PC-3 (cell line): ENCODE measurements around the gene CFAP58.

Source experiments
- EZH2 ChIP-seq: fragments of 300-600 bp; sonication (generic); IDR thresholded peaks from one replicate; pipeline ENCODE4 v1.6.1; 2017; ENCODE audit warnings: antibody characterized with exemption, mild to moderate bottlenecking, low read length; ENCODE audit not compliant: unreplicated experiment
- TF ChIP-seq, protein P1 (sequence below): fragments of 300-600 bp; sonication (generic); conservative IDR thresholded peaks from 2 replicates; pipeline ENCODE4 v1.5.1; 2017; ENCODE audit warnings: antibody characterized with exemption, low read depth, mild to moderate bottlenecking, low read length

DNA sequence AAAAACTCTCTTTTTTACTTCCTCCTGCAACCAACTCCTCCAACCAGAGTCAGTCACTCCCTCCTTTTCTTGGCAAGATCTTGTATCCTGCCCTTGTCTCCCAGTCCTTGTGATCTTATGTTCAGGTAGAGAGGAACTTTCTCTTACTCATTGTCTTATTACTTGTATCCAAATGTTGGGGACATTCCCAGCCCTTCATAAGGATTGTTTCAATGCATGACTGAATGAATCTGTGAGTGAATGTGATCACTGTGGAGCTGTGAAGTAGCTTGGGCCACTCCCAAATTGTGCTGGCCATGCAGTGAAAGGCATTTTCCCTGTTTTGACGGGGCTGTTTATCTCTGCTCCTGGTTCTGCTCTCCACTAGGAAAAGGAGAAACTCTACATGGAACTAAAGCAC, 93.7 kb downstream of the CFAP58 start:
- TF ChIP-seq, protein P1, sequence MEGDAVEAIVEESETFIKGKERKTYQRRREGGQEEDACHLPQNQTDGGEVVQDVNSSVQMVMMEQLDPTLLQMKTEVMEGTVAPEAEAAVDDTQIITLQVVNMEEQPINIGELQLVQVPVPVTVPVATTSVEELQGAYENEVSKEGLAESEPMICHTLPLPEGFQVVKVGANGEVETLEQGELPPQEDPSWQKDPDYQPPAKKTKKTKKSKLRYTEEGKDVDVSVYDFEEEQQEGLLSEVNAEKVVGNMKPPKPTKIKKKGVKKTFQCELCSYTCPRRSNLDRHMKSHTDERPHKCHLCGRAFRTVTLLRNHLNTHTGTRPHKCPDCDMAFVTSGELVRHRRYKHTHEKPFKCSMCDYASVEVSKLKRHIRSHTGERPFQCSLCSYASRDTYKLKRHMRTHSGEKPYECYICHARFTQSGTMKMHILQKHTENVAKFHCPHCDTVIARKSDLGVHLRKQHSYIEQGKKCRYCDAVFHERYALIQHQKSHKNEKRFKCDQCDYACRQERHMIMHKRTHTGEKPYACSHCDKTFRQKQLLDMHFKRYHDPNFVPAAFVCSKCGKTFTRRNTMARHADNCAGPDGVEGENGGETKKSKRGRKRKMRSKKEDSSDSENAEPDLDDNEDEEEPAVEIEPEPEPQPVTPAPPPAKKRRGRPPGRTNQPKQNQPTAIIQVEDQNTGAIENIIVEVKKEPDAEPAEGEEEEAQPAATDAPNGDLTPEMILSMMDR: no peak
- no peak for TF ChIP-seq EZH2
